ENCODE data around the gene RIPPLY1. TPM values are rescaled to one million over a fixed set of nuclear protein-coding genes. Genes with fewer than 3 reads are reported as not detected.

Gene RIPPLY1
- total RNA-seq, 3 donors from 2014 or later: 0.66 TPM; not detected in 2

DNA sequence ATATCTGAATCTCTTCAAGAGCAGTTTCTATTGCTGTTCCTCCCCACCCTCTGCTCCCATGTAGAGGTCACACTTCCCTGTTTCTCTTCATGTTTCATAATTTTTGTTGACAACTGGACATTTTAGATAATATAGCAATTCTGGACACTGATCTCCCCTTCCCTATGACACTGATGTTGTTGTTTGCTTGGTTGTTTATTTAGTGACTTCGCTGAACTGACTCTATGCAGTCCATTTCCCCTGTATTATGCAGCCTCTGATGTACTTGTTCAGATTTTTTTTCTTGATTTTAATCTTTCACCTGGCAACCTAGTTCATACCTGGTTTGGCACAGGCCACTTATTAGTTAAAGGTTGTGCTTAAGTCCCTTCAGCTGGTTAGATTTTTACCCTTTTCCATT lies 46.2 kb upstream of the RIPPLY1 start:
- Histone ChIP-seq H3K27ac (no peak overlapping the region), H3K4me3 (no peak overlapping the region), H3K9me3 (no peaks in the 10 kb centered on the region), H3K4me1 (no peaks in the 10 kb centered on the region), H3K27me3 (peaks cover 0 to 22% of the 10 kb centered on the region in 2 donors), H3K36me3 (no peaks in the 10 kb centered on the region)
- no peak for DNase-seq (ENCODE audit: low spot score in 2 of 2)
- intact Hi-C loops (cut with DNase I; ENCODE audit: low total_unique reads): no loop called here
- TF ChIP-seq POLR2A (IDR thresholded peaks at IDR 0.05) (no peak), POLR2AphosphoS5 (IDR thresholded peaks at IDR 0.05) (no peak)
- TF ChIP-seq, protein P1, sequence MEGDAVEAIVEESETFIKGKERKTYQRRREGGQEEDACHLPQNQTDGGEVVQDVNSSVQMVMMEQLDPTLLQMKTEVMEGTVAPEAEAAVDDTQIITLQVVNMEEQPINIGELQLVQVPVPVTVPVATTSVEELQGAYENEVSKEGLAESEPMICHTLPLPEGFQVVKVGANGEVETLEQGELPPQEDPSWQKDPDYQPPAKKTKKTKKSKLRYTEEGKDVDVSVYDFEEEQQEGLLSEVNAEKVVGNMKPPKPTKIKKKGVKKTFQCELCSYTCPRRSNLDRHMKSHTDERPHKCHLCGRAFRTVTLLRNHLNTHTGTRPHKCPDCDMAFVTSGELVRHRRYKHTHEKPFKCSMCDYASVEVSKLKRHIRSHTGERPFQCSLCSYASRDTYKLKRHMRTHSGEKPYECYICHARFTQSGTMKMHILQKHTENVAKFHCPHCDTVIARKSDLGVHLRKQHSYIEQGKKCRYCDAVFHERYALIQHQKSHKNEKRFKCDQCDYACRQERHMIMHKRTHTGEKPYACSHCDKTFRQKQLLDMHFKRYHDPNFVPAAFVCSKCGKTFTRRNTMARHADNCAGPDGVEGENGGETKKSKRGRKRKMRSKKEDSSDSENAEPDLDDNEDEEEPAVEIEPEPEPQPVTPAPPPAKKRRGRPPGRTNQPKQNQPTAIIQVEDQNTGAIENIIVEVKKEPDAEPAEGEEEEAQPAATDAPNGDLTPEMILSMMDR (IDR thresholded peaks at IDR 0.05): no peak

DNA sequence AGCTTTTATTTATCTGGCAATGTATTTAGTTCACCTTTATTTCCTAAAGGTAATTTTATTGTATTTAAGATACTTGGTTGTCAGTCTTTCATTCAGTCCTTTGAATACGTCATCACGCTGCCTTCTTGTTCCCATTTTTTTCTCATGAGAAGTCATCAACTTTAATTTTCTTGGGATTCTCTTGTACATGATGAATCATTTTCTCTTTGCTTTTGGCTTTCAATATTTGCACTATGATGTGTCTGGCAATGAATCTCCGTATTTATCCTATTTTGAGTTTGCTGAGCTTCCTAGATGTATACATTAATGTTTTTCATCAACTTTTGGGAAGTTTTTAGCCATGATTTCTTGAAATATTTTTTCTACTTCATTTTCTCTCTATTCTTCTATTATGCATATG lies 45.5 kb upstream of the RIPPLY1 start:
- H3K9me3 ChIP-seq: no peaks in the 10 kb centered on the region
- no peak overlapping the region for H3K27ac ChIP-seq
- H3K27me3 ChIP-seq: peaks cover 0 to 22% of the 10 kb centered on the region in 2 donors
- no peak overlapping the region for H3K4me3 ChIP-seq
- intact Hi-C loops (cut with DNase I; ENCODE audit: low total_unique reads): no loop called here
- TF ChIP-seq, protein P1 (IDR thresholded peaks at IDR 0.05): no peak
- no peak for TF ChIP-seq POLR2A (IDR thresholded peaks at IDR 0.05)
- TF ChIP-seq POLR2AphosphoS5 (IDR thresholded peaks at IDR 0.05): no peak
- no peak for DNase-seq (ENCODE audit: low spot score in 2 of 2)
- no peaks in the 10 kb centered on the region for H3K36me3 ChIP-seq
- H3K4me1 ChIP-seq: no peaks in the 10 kb centered on the region

DNA sequence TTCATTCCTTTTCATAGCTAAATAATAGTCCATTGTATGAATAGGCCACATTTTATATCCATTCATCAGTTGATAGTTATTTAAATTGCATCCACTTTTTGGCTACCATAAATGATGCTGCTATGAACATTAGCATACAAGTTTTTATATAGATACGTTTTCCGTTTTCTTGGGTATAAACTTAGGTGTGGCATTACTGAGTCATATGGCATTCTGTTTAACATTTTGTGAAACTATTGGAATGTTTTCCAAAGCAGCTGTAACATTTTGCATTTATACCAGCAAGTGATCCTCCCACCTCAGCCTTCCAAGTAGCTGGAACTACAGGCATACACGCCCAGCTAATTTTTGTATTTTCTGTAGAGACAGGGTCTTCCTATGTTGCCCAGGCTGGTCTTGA lies 43.3 kb upstream of the RIPPLY1 start:
- H3K27ac ChIP-seq: no peak overlapping the region
- TF ChIP-seq POLR2A (IDR thresholded peaks at IDR 0.05): no peak
- TF ChIP-seq, protein P1 (IDR thresholded peaks at IDR 0.05): no peak
- TF ChIP-seq POLR2AphosphoS5 (IDR thresholded peaks at IDR 0.05): no peak

DNA sequence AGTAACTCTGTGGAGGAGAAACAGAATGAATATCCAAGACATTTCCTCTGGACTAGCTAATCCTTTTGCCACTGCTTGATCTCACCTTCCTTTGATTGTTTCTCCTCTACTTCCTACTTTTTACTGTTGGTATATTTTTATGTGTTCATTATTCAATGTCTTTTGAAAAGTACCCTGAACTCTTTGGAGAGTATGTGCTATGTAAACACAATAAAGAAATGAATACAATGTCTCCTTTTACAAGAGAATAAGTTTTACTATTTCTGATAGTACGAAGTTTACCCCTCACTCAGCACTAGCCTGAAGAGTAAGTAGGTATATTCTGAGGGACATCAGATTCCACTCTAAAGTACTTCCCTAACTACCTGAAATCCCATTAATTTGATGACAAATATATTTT lies 36.9 kb upstream of the RIPPLY1 start:
- no peak for DNase-seq (ENCODE audit: low spot score in 2 of 2)
- Histone ChIP-seq H3K27me3 (peaks cover 0 to 52% of the 10 kb centered on the region in 2 donors), H3K36me3 (no peaks in the 10 kb centered on the region), H3K4me3 (no peak overlapping the region), H3K9me3 (no peaks in the 10 kb centered on the region), H3K4me1 (no peaks in the 10 kb centered on the region), H3K27ac (no peak overlapping the region)
- intact Hi-C loops (cut with DNase I; ENCODE audit: low total_unique reads): no loop called here
- TF ChIP-seq POLR2AphosphoS5 (IDR thresholded peaks at IDR 0.05): no peak
- no peak for TF ChIP-seq POLR2A (IDR thresholded peaks at IDR 0.05)
- TF ChIP-seq, protein P1 (IDR thresholded peaks at IDR 0.05): no peak

More for the DNA sequence above, 43.3 kb upstream of the RIPPLY1 start:
- no peak for DNase-seq (ENCODE audit: low spot score in 2 of 2)
- Histone ChIP-seq H3K4me3 (no peak overlapping the region), H3K27me3 (peaks cover 0 to 35% of the 10 kb centered on the region in 2 donors), H3K36me3 (no peaks in the 10 kb centered on the region), H3K9me3 (no peaks in the 10 kb centered on the region), H3K4me1 (no peaks in the 10 kb centered on the region)
- intact Hi-C loops (cut with DNase I; ENCODE audit: low total_unique reads): no loop called here

DNA sequence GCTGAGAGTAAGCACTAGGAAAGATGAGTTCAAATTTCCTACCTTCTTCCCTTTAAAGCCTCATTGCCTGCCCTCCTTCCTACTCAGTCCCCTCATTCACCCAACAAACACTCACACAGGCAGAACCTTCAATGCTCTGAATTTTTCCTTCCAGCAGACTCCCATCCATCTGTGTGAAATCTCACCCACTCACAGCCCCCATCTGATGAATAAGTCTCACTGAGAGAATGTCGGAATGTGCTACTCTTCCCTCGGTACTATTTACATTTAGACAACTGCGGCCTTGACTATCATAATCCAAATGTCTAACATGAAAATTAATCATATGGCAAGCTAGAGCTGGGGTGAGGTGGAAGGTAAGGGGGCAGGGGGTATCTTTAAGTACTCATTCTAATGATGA lies 36.4 kb upstream of the RIPPLY1 start:
- H3K4me1 ChIP-seq: no peaks in the 10 kb centered on the region
- H3K27me3 ChIP-seq: peaks cover 0 to 52% of the 10 kb centered on the region in 2 donors
- no peaks in the 10 kb centered on the region for H3K36me3 ChIP-seq
- H3K27ac ChIP-seq: no peak overlapping the region
- TF ChIP-seq POLR2AphosphoS5 (IDR thresholded peaks at IDR 0.05) (no peak), POLR2A (IDR thresholded peaks at IDR 0.05) (no peak)
- TF ChIP-seq, protein P1 (IDR thresholded peaks at IDR 0.05): no peak
- H3K9me3 ChIP-seq: no peaks in the 10 kb centered on the region
- no peak overlapping the region for H3K4me3 ChIP-seq
- DNase-seq (ENCODE audit: low spot score in 2 of 2): no peak
- intact Hi-C loops (cut with DNase I; ENCODE audit: low total_unique reads): no loop called here
